Stimulated activated CD4-positive, alpha-beta T cell treated with anti-CD3 and anti-CD28 coated beads, Interleukin-1b, Interleukin-23, amount 100 ng/mL, for 4 hours (primary cell): ENCODE results near the gene PTH2R.
"Not testable (repeated sequence)": the region's sequence is repeated elsewhere in the genome, so short reads cannot be mapped to it uniquely, and the experiment has no call there.

Source experiments
- DNase-seq, 2 donors: peaks; one replicate each; pipeline ENCODE4 v3.0.0-alpha.2; 2020; ENCODE audit warnings: low read depth in 2 of 2

Gene PTH2R

GRCh38 chr2:208482453-208483015 lies 75.9 kb downstream of the PTH2R start:
- DNase-seq, result not testable (repeated sequence)

- no peak for DNase-seq
Observed at GRCh38 chr2:208485390-208485789, 78.8 kb downstream of the PTH2R start.

GRCh38 chr2:208488686-208489564 lies 82.3 kb downstream of the PTH2R start:
- no peak for DNase-seq

GRCh38 chr2:208489687-208490086 lies 83.1 kb downstream of the PTH2R start:
- DNase-seq, result no peak

GRCh38 chr2:208490492-208490891 lies 83.9 kb downstream of the PTH2R start:
- DNase-seq, result no peak

GRCh38 chr2:208491641-208492040 lies 85.0 kb downstream of the PTH2R start:
- DNase-seq, result no peak

GRCh38 chr2:208492069-208492468 lies 85.5 kb downstream of the PTH2R start:
- DNase-seq, result no peak

GRCh38 chr2:208493186-208493585 lies 86.6 kb downstream of the PTH2R start:
- DNase-seq, result no peak

- DNase-seq, result no peak
Observed at GRCh38 chr2:208496129-208496528, 89.5 kb downstream of the PTH2R start.

GRCh38 chr2:208501206-208501605 lies 94.6 kb downstream of the PTH2R start:
- no peak for DNase-seq

- DNase-seq, result no peak
Observed at GRCh38 chr2:208502288-208502687, 95.7 kb downstream of the PTH2R start.

GRCh38 chr2:208505365-208505764 lies 98.8 kb downstream of the PTH2R start:
- DNase-seq, result not testable (repeated sequence)

- no peak for DNase-seq
Observed at GRCh38 chr2:208509586-208509985, 103.0 kb downstream of the PTH2R start.

GRCh38 chr2:208511016-208511415 lies 104.4 kb downstream of the PTH2R start:
- no peak for DNase-seq

- no peak for DNase-seq
Observed at GRCh38 chr2:208511573-208511972, 105.0 kb downstream of the PTH2R start.

- DNase-seq, result no peak
Observed at GRCh38 chr2:208515099-208515498, 108.5 kb downstream of the PTH2R start.

GRCh38 chr2:208523069-208523468 lies 116.5 kb downstream of the PTH2R start:
- not testable (repeated sequence) for DNase-seq

- not testable (repeated sequence) for DNase-seq
Observed at GRCh38 chr2:208525165-208525564, 118.6 kb downstream of the PTH2R start.

GRCh38 chr2:208529796-208530195 lies 123.2 kb downstream of the PTH2R start:
- no peak for DNase-seq

- no peak for DNase-seq
Observed at GRCh38 chr2:208531361-208531760, 124.8 kb downstream of the PTH2R start.

- not testable (repeated sequence) for DNase-seq
Observed at GRCh38 chr2:208535578-208535977, 129.0 kb downstream of the PTH2R start.

GRCh38 chr2:208541461-208541988 lies 134.9 kb downstream of the PTH2R start:
- no peak for DNase-seq

GRCh38 chr2:208541989-208542464 lies 135.4 kb downstream of the PTH2R start:
- DNase-seq, result no peak
